ENCODE data around the gene BTN2A1. TPM values are rescaled to one million over a fixed set of nuclear protein-coding genes. Genes with fewer than 3 reads are reported as not detected.

BTN2A1 gene
- total RNA-seq, 4 donors from 2014 or later: 15.3 to 35.8 (median 20.7) TPM

DNA sequence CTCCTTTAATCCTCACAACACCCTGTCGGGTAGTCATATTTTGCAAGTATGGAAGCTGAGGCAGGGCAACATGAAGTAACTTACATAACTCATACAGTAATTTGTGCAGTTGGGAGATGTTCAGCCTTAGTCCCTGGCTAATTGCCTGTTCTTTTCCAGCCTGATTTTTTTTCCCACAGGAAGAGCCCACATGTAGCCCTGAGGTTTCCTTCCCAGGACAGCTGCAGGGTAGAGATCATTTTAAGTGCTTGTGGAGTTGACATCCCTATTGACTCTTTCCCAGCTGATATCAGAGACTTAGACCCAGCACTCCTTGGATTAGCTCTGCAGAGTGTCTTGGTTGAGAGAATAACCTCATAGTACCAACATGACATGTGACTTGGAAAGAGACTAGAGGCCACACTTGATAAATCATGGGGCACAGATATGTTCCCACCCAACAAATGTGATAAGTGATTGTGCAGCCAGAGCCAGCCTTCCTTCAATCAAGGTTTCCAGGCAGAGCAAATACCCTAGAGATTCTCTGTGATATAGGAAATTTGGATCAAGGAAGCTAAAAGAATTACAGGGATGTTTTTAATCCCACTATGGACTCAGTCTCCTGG lies 5.0 kb upstream of the BTN2A1 start:
- no peaks in the 10 kb centered on the region for H3K27me3 ChIP-seq
- WGBS, 2 donors (ENCODE audit: low coverage in 1 of 2): 83% methylated on average over 1 of the region's 1 CpG; no CpG with 5 or more reads in 1 of the 2 donors
- TF ChIP-seq POLR2A (IDR thresholded peaks at IDR 0.05): no peak
- TF ChIP-seq, protein P1, sequence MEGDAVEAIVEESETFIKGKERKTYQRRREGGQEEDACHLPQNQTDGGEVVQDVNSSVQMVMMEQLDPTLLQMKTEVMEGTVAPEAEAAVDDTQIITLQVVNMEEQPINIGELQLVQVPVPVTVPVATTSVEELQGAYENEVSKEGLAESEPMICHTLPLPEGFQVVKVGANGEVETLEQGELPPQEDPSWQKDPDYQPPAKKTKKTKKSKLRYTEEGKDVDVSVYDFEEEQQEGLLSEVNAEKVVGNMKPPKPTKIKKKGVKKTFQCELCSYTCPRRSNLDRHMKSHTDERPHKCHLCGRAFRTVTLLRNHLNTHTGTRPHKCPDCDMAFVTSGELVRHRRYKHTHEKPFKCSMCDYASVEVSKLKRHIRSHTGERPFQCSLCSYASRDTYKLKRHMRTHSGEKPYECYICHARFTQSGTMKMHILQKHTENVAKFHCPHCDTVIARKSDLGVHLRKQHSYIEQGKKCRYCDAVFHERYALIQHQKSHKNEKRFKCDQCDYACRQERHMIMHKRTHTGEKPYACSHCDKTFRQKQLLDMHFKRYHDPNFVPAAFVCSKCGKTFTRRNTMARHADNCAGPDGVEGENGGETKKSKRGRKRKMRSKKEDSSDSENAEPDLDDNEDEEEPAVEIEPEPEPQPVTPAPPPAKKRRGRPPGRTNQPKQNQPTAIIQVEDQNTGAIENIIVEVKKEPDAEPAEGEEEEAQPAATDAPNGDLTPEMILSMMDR (IDR thresholded peaks at IDR 0.05): no peak
- TF ChIP-seq POLR2AphosphoS5 (IDR thresholded peaks at IDR 0.05): no peak
- TF ChIP-seq EP300 (IDR thresholded peaks at IDR 0.05; ENCODE audit: low read depth): no peak
- no peak overlapping the region for H3K27ac ChIP-seq
- H3K4me3 ChIP-seq: no peak overlapping the region
- peaks cover 4 to 8% (median 5%) of the 10 kb centered on the region in 4 donors for H3K4me1 ChIP-seq
- DNase-seq: no peak
- H3K9me3 ChIP-seq: no peaks in the 10 kb centered on the region
- H3K36me3 ChIP-seq: peaks cover 0 to 7% (median 0%) of the 10 kb centered on the region in 4 donors
- in situ Hi-C loops (cut with MboI; ENCODE audit: low pct_ligation_motif_present in 1 of 4, low pct_unique_long_range_greater_than_20kb in 1 of 4, low sequenced_read_pairs in 3 of 4) (loop anchor here in 1 of 4 donors (25.0 kb wide), 1 partner anchor 90 kb away; the partner anchor contains the start of gene BTN3A2), intact Hi-C loops (cut with DNase I; ENCODE audit: low total_unique reads) (no loop called here)

DNA sequence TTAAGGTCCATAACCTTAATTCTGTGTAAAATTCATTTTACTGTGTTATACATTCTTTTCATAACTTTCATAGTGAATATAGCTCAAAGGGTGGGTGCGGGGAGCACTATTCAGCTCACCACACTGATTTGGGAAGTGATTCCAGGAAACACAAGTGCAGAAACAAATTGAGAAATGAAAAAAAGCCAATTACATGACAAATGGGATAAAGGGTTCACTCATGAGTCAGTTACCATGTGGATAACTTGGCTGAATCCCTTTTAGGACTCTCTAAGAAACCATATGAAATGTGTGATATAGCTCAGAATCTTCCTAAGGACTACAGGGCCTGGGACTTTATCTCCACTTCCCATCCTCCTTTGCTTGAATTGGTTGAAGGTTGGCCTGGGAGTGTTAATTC lies 3.1 kb upstream of the BTN2A1 start:
- H3K27ac ChIP-seq: no peak overlapping the region
- H3K4me3 ChIP-seq: no peak overlapping the region
- no peaks in the 10 kb centered on the region for H3K36me3 ChIP-seq
- no peak for TF ChIP-seq POLR2AphosphoS5 (IDR thresholded peaks at IDR 0.05)
- TF ChIP-seq, protein P1 (IDR thresholded peaks at IDR 0.05): no peak
- no peak for TF ChIP-seq EP300 (IDR thresholded peaks at IDR 0.05; ENCODE audit: low read depth)
- no peak for TF ChIP-seq POLR2A (IDR thresholded peaks at IDR 0.05)
- H3K9me3 ChIP-seq: no peaks in the 10 kb centered on the region
- H3K4me1 ChIP-seq: peaks cover 12 to 18% (median 16%) of the 10 kb centered on the region in 4 donors
- no peaks in the 10 kb centered on the region for H3K27me3 ChIP-seq
- DNase-seq: no peak
- intact Hi-C loops (cut with DNase I; ENCODE audit: low total_unique reads): no loop called here
- 89 to 98% methylated on average over 1 of the region's 1 CpG for WGBS, 2 donors (ENCODE audit: low coverage in 1 of 2)
- in situ Hi-C loops (cut with MboI; ENCODE audit: low pct_ligation_motif_present in 1 of 4, low pct_unique_long_range_greater_than_20kb in 1 of 4, low sequenced_read_pairs in 3 of 4): loop anchor here in 1 of 4 donors (25.0 kb wide), 1 partner anchor 92 kb away; the partner anchor contains the start of gene BTN3A2

DNA sequence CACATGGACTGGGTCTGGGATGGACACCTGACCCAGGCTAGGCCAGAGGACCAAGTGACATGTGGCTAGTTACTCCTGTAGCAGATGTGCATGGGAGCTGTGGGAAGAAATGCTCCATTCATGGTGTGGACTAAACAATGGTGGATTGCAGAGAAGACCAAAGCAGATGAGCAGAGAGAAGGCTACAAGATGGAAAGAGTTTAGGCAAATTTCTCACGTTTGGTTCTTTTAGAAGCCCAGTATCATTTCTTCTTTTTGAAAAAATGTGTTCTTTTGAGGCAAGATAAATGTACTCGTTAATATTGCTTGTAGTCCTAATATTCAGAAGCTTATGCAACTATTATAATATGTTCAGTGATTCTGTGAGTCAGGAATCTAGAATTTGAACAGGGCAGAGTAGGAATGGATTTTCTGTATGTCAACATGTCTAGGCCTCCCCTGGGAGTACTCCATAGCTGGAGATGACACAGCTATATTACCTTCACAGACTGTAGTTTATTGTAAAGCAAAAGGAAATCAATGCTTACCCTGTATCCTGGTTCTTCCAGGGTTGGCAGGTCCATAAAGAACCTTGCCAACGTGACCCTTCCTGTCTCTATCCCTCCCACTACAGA lies 2.3 kb upstream of the BTN2A1 start:
- intact Hi-C loops (cut with DNase I; ENCODE audit: low total_unique reads): no loop called here
- H3K36me3 ChIP-seq: peaks cover 0 to 5% (median 0%) of the 10 kb centered on the region in 4 donors
- peaks cover 21 to 26% (median 23%) of the 10 kb centered on the region in 4 donors for H3K4me1 ChIP-seq
- no peaks in the 10 kb centered on the region for H3K9me3 ChIP-seq
- DNase-seq: no peak
- no peak for TF ChIP-seq POLR2A (IDR thresholded peaks at IDR 0.05)
- TF ChIP-seq, protein P1 (IDR thresholded peaks at IDR 0.05): no peak
- no peak for TF ChIP-seq POLR2AphosphoS5 (IDR thresholded peaks at IDR 0.05)
- no peak for TF ChIP-seq EP300 (IDR thresholded peaks at IDR 0.05; ENCODE audit: low read depth)
- WGBS, 2 donors (ENCODE audit: low coverage in 1 of 2): 82 to 92% methylated on average over 3 of the region's 3 CpGs
- no peaks in the 10 kb centered on the region for H3K27me3 ChIP-seq
- in situ Hi-C loops (cut with MboI; ENCODE audit: low pct_ligation_motif_present in 1 of 4, low pct_unique_long_range_greater_than_20kb in 1 of 4, low sequenced_read_pairs in 3 of 4): loop anchor here in 1 of 4 donors (25.0 kb wide), 1 partner anchor 93 kb away; the partner anchor contains the start of gene BTN3A2
- no peak overlapping the region for H3K4me3 ChIP-seq
- no peak overlapping the region for H3K27ac ChIP-seq

DNA sequence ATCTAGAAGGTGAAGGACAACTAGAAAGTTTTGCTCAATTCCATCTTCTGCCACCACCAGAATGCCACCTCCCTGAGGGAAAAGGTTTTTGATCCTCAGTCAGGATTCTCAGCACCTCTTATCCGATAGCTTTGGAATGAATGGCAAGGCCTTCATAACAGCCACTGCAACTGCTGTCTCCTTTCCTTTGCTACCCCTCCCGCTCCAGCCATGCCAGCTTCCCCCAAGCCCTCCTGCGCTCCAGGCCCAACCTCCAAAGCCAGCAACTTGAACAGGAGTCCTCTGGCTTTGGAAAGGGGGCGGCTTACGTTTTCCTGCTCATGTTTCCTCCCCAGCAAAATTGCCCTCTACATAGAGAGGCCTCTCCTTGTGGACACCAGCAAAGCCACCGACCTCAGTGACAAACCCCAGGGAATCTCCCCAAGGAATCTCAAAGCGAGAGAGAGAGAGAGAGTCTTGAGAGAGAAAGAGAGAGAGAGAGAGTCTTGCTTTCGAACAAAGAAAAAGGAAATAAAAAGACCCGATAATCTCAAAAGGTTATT lies 420 bp upstream of the BTN2A1 start:
- Histone ChIP-seq H3K4me3 (peak overlapping the region in 3 of 4 donors; percentile 79 to 98 (median 96)), H3K36me3 (peaks cover 0 to 8% (median 2%) of the 10 kb centered on the region in 4 donors), H3K4me1 (peaks cover 28 to 45% (median 34%) of the 10 kb centered on the region in 4 donors), H3K27me3 (no peaks in the 10 kb centered on the region), H3K27ac (peak overlapping the region; percentile 95 to 98 (median 98)), H3K9me3 (no peaks in the 10 kb centered on the region)
- TF ChIP-seq POLR2A (IDR thresholded peaks at IDR 0.05) (no peak), EP300 (IDR thresholded peaks at IDR 0.05; ENCODE audit: low read depth) (no peak), POLR2AphosphoS5 (IDR thresholded peaks at IDR 0.05) (no peak)
- TF ChIP-seq, protein P1 (IDR thresholded peaks at IDR 0.05): no peak
- peak; percentile 22 for DNase-seq
- WGBS, 2 donors (ENCODE audit: low coverage in 1 of 2): 24 to 60% methylated on average over 1 to 9 of the region's 9 CpGs
- in situ Hi-C loops (cut with MboI; ENCODE audit: low pct_ligation_motif_present in 1 of 4, low pct_unique_long_range_greater_than_20kb in 1 of 4, low sequenced_read_pairs in 3 of 4) (loop anchor here in 1 of 4 donors (25.0 kb wide), 1 partner anchor 95 kb away; the partner anchor contains the start of gene BTN3A2), intact Hi-C loops (cut with DNase I; ENCODE audit: low total_unique reads) (no loop called here)

Data from transverse colon (tissue), 4 donors.